Measurements from ENCODE around the gene SYCE3. TPM values are rescaled to one million over a fixed set of nuclear protein-coding genes. Genes with fewer than 3 reads are reported as not detected.

Gene SYCE3
- total RNA-seq, 1 donor from 2014 or later = not detected

- no peak for DNase-seq (ENCODE audit: low read depth)
These were observed 29.6 kb downstream of the SYCE3 start for GRCh38 chr22:50532824-50533796.

- peak; percentile 53 for DNase-seq (ENCODE audit: low read depth)
These were observed 30.6 kb downstream of the SYCE3 start for GRCh38 chr22:50531962-50532674.

GRCh38 chr22:50531546-50531961 is 31.2 kb downstream of the SYCE3 start:
- no peak for DNase-seq (ENCODE audit: low read depth)

- DNase-seq (ENCODE audit: low read depth) = peak; percentile 48
These were observed 31.7 kb downstream of the SYCE3 start for GRCh38 chr22:50530877-50531545.

GRCh38 chr22:50530580-50530876 is 32.2 kb downstream of the SYCE3 start:
- DNase-seq (ENCODE audit: low read depth) = no peak

GRCh38 chr22:50529897-50530579 is 32.7 kb downstream of the SYCE3 start, which contains the start of gene TYMP:
TSS of gene TYMP (minus strand) at chr22:50530012. CDS start at chr22:50529709, 303 bp downstream.
- peak; percentile 45 for DNase-seq (ENCODE audit: low read depth)

- no peak for DNase-seq (ENCODE audit: low read depth)
These were observed 33.3 kb downstream of the SYCE3 start for GRCh38 chr22:50529416-50529896.

GRCh38 chr22:50528682-50529415 is 33.9 kb downstream of the SYCE3 start:
- peak; percentile 54 for DNase-seq (ENCODE audit: low read depth)

- DNase-seq (ENCODE audit: low read depth) = no peak
These were observed 34.6 kb downstream of the SYCE3 start for GRCh38 chr22:50527921-50528681.

GRCh38 chr22:50526834-50527801 is 35.6 kb downstream of the SYCE3 start:
- DNase-seq (ENCODE audit: low read depth) = no peak

- DNase-seq (ENCODE audit: low read depth) = peak; percentile 75
These were observed 36.4 kb downstream of the SYCE3 start for GRCh38 chr22:50526108-50526833.

- DNase-seq (ENCODE audit: low read depth) = no peak
These were observed 36.9 kb downstream of the SYCE3 start for GRCh38 chr22:50525858-50526107.

GRCh38 chr22:50525104-50525857 is 37.4 kb downstream of the SYCE3 start, which contains the start of gene SCO2:
TSS of gene SCO2 (minus strand) at chr22:50525598. CDS start at chr22:50524411, 1,187 bp downstream.
- DNase-seq (ENCODE audit: low read depth) = peak; percentile 96

- no peak for DNase-seq (ENCODE audit: low read depth)
These were observed 38.0 kb downstream of the SYCE3 start for GRCh38 chr22:50524676-50525103.

- no peak for DNase-seq (ENCODE audit: low read depth)
These were observed 38.7 kb downstream of the SYCE3 start for GRCh38 chr22:50523806-50524675.

- DNase-seq (ENCODE audit: low read depth) = no peak
These were observed 39.3 kb downstream of the SYCE3 start for GRCh38 chr22:50523458-50523805.

Measured in myocyte (in vitro differentiated cells).